Measurements from ENCODE around the gene TRERF1.

TRERF1 gene

DNA sequence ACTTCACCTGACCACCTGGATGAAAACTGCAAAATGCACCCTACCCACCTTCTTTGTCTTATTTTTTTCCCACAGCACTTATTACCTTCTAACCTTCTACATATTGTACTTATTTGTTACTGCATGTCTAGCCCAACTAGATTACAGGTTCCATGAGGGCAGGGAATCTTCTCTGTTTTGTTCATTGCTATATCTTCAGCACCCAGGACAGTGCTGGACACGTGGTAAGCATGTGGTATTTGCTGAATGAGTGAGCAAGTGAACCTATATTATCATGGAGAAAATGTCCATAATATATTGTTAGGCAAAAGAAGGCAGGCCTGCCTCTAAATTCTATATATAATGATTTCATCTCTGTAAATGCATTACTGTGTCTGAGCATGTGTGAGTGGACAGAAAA lies 107.0 kb downstream of the TRERF1 start:
- Histone ChIP-seq H3K9me3 (ENCODE audit: insufficient read depth, low read length) (no peaks in the 10 kb centered on the region), H3K9me2 (replicated peaks; ENCODE audit: insufficient read depth, low read length) (no peaks in the 10 kb centered on the region), H3K27ac (ENCODE audit: low read depth, low read length) (no peak overlapping the region), H3K4me2 (ENCODE audit: low read depth, low read length, poor library complexity, severe bottlenecking) (no peak overlapping the region), H3K9ac (ENCODE audit: low read length) (no peak overlapping the region), H3K79me2 (ENCODE audit: insufficient read depth, low read length) (no peaks in the 10 kb centered on the region), H3K36me3 (ENCODE audit: low read length) (no peaks in the 10 kb centered on the region), H3F3A (ENCODE audit: insufficient read depth) (no peaks in the 10 kb centered on the region), H3K4me3 (ENCODE audit: insufficient read depth, low read length, poor library complexity, severe bottlenecking) (no peak overlapping the region), H2AFZ (ENCODE audit: low read depth, low read length, severe bottlenecking) (no peak overlapping the region), H4K20me1 (ENCODE audit: low read depth, low read length) (no peaks in the 10 kb centered on the region), H3K27me3 (ENCODE audit: low read length) (no peaks in the 10 kb centered on the region)
- TF ChIP-seq CTCF (IDR thresholded peaks at IDR 0.05; ENCODE audit: insufficient read depth, low read length, poor library complexity, severe bottlenecking) (no peak), EZH2phosphoT487 (conservative IDR thresholded peaks at IDR 0.05; ENCODE audit: low read length) (no peak)

DNA sequence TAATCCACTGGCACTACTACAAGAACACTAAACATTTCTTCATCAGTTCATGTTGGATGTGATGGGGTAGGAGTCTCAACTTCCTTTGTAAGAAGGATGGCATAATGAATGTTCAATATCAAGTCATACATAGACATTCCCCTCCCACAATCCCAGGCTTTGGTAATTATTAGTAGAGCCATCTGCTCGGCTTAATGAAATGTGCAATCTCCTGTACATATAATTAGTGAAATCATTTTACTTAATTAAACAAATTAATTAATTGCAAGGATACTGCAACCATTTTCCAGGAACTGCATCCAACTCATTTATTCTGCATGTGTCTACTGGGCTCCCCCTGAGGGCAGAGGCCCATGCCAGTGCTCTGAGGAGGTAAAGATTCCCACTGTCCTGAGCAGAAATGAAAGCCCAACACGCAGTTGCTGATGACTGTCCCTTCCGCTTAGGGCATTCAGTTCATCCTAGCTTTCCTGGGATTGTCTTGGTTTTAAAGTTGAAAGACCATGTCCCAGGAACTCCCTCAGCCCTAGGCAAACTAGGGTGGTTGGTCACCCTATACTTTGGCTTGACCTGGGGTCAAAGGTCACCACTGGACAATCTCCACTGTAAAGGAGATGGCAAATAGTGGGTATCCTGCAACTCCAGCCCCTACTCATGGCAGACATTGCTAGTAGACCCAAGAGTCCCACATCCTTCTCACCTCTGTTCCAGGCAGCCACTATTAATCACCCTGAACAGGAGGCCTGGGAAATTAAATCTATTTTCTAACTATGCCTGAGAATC lies 109.8 kb downstream of the TRERF1 start:
- Histone ChIP-seq H3K36me3 (ENCODE audit: low read length) (no peaks in the 10 kb centered on the region), H3F3A (ENCODE audit: insufficient read depth) (no peaks in the 10 kb centered on the region), H3K4me2 (ENCODE audit: low read depth, low read length, poor library complexity, severe bottlenecking) (no peak overlapping the region), H3K27me3 (ENCODE audit: low read length) (no peaks in the 10 kb centered on the region), H4K20me1 (ENCODE audit: low read depth, low read length) (no peaks in the 10 kb centered on the region), H3K9me3 (ENCODE audit: insufficient read depth, low read length) (no peaks in the 10 kb centered on the region), H3K4me3 (ENCODE audit: insufficient read depth, low read length, poor library complexity, severe bottlenecking) (no peak overlapping the region), H2AFZ (ENCODE audit: low read depth, low read length, severe bottlenecking) (no peak overlapping the region), H3K79me2 (ENCODE audit: insufficient read depth, low read length) (no peaks in the 10 kb centered on the region), H3K27ac (ENCODE audit: low read depth, low read length) (no peak overlapping the region), H3K9ac (ENCODE audit: low read length) (no peak overlapping the region), H3K9me2 (replicated peaks; ENCODE audit: insufficient read depth, low read length) (no peaks in the 10 kb centered on the region)
- no peak for TF ChIP-seq CTCF (IDR thresholded peaks at IDR 0.05; ENCODE audit: insufficient read depth, low read length, poor library complexity, severe bottlenecking)
- TF ChIP-seq EZH2phosphoT487 (conservative IDR thresholded peaks at IDR 0.05; ENCODE audit: low read length), result no peak

- H3K4me2 ChIP-seq (ENCODE audit: low read depth, low read length, poor library complexity, severe bottlenecking), result no peak overlapping the region
- no peak overlapping the region for H3K27ac ChIP-seq (ENCODE audit: low read depth, low read length)
- H3K36me3 ChIP-seq (ENCODE audit: low read length), result no peaks in the 10 kb centered on the region
- H2AFZ ChIP-seq (ENCODE audit: low read depth, low read length, severe bottlenecking), result no peak overlapping the region
- H3K4me3 ChIP-seq (ENCODE audit: insufficient read depth, low read length, poor library complexity, severe bottlenecking), result no peak overlapping the region
- no peak overlapping the region for H3K9ac ChIP-seq (ENCODE audit: low read length)
- H3F3A ChIP-seq (ENCODE audit: insufficient read depth), result no peaks in the 10 kb centered on the region
- no peaks in the 10 kb centered on the region for H3K9me2 ChIP-seq (replicated peaks; ENCODE audit: insufficient read depth, low read length)
- no peaks in the 10 kb centered on the region for H3K9me3 ChIP-seq (ENCODE audit: insufficient read depth, low read length)
- no peaks in the 10 kb centered on the region for H4K20me1 ChIP-seq (ENCODE audit: low read depth, low read length)
- no peaks in the 10 kb centered on the region for H3K79me2 ChIP-seq (ENCODE audit: insufficient read depth, low read length)
- H3K27me3 ChIP-seq (ENCODE audit: low read length), result no peaks in the 10 kb centered on the region
- TF ChIP-seq EZH2phosphoT487 (conservative IDR thresholded peaks at IDR 0.05; ENCODE audit: low read length), result no peak
- TF ChIP-seq CTCF (IDR thresholded peaks at IDR 0.05; ENCODE audit: insufficient read depth, low read length, poor library complexity, severe bottlenecking), result no peak
Measured at GRCh38 chr6:42341221-42341620, 110.5 kb downstream of the TRERF1 start.
